GM23338 (cell line): Measurements from ENCODE around the gene FBLIM1.

Experiments
- CREB1 ChIP-seq: fragments of 250-450 bp; sonication (Bioruptor Pico); IDR thresholded peaks from 2 replicates; pipeline ENCODE4 v1.5.0; 2020; ENCODE audit warnings: low read depth, mild to moderate bottlenecking, moderate library complexity
- CTCF ChIP-seq, 2 experiments: fragments of 200-600 bp in 1 of 2; sonication (generic) in 1 of 2; conservative IDR thresholded peaks; 2 replicates each; pipeline versions ENCODE4 v1.5.1 to v1.6.1; 2016 to 2017; ENCODE audit warnings: antibody characterized with exemption in 2 of 2, low read depth in 2 of 2, mild to moderate bottlenecking in 2 of 2, moderate library complexity in 1 of 2
- EZH2 ChIP-seq: fragments of 200-600 bp; sonication (generic); IDR thresholded peaks from one replicate; pipeline ENCODE4 v1.8.0; 2017; ENCODE audit warnings: antibody characterized with exemption, mild to moderate bottlenecking, low read depth; ENCODE audit not compliant: unreplicated experiment
- EZH2phosphoT487 ChIP-seq: fragments of 200-600 bp; sonication (generic); IDR thresholded peaks from one replicate; pipeline ENCODE4 v1.8.1; 2018; ENCODE audit warnings: antibody characterized with exemption; ENCODE audit not compliant: unreplicated experiment
- JUNB ChIP-seq: IDR thresholded peaks from one replicate; pipeline ENCODE4 v1.6.1; 2016; ENCODE audit warnings: antibody characterized with exemption; ENCODE audit not compliant: unreplicated experiment
- NANOG ChIP-seq: IDR thresholded peaks from 2 replicates; pipeline ENCODE4 v1.6.1; 2016; ENCODE audit warnings: antibody characterized with exemption, borderline replicate concordance
- POLR2AphosphoS5 ChIP-seq: IDR thresholded peaks from 2 replicates; pipeline ENCODE4 v1.6.1; 2016; ENCODE audit warnings: antibody characterized with exemption, low read depth
- STAT1 ChIP-seq: IDR thresholded peaks from one replicate; pipeline ENCODE4 v1.6.1; 2016; ENCODE audit warnings: antibody characterized with exemption; ENCODE audit not compliant: unreplicated experiment
- ZNF114 ChIP-seq: fragments of 250-450 bp; sonication (Bioruptor Pico); IDR thresholded peaks from 2 replicates; pipeline ENCODE4 v1.5.0; 2020; ENCODE audit warnings: mild to moderate bottlenecking, moderate library complexity
- ZNF331 ChIP-seq: fragments of 250-450 bp; sonication (Bioruptor Pico); IDR thresholded peaks from 2 replicates; pipeline ENCODE4 v1.5.0; 2020; ENCODE audit warnings: low read depth, mild to moderate bottlenecking, moderate library complexity
- TF ChIP-seq, protein P1 (sequence below): IDR thresholded peaks from one replicate; pipeline ENCODE4 v1.6.1; 2018; ENCODE audit warnings: antibody characterized with exemption; ENCODE audit not compliant: unreplicated experiment
- TF ChIP-seq, protein P2 (sequence below): fragments of 250-450 bp; sonication (Bioruptor Pico); IDR thresholded peaks from 2 replicates; pipeline ENCODE4 v1.5.0; 2020; ENCODE audit warnings: mild to moderate bottlenecking, moderate library complexity
- TF ChIP-seq, protein P3 (sequence below): IDR thresholded peaks from 2 replicates; pipeline ENCODE4 v1.6.1; 2016; ENCODE audit warnings: antibody characterized with exemption

DNA sequence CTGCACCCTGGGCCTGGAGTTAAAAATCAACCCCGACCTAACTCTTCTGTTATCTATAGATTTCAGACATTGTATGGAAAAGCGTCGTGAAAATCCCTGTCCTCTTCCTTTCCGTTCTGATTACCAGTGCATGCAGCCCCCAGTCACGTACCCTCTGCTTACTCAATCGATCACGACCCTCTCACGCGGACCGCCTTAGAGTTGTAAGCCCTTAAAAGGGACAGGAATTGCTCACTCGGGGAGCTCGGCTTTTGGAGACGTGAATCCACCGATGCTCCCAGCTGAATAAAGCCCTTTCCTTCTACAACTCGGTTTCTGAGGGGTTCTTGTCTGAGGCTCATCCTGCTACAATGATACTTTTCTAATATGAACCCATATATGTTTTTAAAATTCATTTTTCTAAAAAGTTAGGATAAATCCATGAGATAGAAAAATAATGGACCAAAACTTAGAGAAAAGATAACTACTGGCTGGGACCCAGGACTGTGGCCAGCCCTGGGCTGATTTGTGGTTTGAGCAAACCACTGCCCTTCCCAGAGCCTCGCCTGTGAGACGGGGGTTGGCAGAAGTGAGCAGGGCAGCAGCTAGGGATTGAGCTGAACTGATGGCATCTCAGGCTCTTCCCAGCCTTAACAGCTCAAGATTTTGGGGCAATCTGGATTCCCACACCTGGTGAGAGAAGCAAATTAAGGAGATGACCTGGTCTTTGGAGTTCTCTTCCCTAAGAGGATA is 43.8 kb downstream of the FBLIM1 start:
- TF ChIP-seq CTCF (conservative IDR thresholded peaks at IDR 0.05; ENCODE audit: low read depth in 2 of 2) (no peak), EZH2 (no peak), JUNB (no peak), EZH2phosphoT487 (no peak), POLR2AphosphoS5 (no peak), ZNF114 (CRISPR knock-in tag) (no peak), CREB1 (CRISPR knock-in tag) (no peak), NANOG (no peak), STAT1 (no peak), ZNF331 (CRISPR knock-in tag) (no peak)
- TF ChIP-seq, protein P1, sequence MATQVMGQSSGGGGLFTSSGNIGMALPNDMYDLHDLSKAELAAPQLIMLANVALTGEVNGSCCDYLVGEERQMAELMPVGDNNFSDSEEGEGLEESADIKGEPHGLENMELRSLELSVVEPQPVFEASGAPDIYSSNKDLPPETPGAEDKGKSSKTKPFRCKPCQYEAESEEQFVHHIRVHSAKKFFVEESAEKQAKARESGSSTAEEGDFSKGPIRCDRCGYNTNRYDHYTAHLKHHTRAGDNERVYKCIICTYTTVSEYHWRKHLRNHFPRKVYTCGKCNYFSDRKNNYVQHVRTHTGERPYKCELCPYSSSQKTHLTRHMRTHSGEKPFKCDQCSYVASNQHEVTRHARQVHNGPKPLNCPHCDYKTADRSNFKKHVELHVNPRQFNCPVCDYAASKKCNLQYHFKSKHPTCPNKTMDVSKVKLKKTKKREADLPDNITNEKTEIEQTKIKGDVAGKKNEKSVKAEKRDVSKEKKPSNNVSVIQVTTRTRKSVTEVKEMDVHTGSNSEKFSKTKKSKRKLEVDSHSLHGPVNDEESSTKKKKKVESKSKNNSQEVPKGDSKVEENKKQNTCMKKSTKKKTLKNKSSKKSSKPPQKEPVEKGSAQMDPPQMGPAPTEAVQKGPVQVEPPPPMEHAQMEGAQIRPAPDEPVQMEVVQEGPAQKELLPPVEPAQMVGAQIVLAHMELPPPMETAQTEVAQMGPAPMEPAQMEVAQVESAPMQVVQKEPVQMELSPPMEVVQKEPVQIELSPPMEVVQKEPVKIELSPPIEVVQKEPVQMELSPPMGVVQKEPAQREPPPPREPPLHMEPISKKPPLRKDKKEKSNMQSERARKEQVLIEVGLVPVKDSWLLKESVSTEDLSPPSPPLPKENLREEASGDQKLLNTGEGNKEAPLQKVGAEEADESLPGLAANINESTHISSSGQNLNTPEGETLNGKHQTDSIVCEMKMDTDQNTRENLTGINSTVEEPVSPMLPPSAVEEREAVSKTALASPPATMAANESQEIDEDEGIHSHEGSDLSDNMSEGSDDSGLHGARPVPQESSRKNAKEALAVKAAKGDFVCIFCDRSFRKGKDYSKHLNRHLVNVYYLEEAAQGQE = no peak
- TF ChIP-seq, protein P2, sequence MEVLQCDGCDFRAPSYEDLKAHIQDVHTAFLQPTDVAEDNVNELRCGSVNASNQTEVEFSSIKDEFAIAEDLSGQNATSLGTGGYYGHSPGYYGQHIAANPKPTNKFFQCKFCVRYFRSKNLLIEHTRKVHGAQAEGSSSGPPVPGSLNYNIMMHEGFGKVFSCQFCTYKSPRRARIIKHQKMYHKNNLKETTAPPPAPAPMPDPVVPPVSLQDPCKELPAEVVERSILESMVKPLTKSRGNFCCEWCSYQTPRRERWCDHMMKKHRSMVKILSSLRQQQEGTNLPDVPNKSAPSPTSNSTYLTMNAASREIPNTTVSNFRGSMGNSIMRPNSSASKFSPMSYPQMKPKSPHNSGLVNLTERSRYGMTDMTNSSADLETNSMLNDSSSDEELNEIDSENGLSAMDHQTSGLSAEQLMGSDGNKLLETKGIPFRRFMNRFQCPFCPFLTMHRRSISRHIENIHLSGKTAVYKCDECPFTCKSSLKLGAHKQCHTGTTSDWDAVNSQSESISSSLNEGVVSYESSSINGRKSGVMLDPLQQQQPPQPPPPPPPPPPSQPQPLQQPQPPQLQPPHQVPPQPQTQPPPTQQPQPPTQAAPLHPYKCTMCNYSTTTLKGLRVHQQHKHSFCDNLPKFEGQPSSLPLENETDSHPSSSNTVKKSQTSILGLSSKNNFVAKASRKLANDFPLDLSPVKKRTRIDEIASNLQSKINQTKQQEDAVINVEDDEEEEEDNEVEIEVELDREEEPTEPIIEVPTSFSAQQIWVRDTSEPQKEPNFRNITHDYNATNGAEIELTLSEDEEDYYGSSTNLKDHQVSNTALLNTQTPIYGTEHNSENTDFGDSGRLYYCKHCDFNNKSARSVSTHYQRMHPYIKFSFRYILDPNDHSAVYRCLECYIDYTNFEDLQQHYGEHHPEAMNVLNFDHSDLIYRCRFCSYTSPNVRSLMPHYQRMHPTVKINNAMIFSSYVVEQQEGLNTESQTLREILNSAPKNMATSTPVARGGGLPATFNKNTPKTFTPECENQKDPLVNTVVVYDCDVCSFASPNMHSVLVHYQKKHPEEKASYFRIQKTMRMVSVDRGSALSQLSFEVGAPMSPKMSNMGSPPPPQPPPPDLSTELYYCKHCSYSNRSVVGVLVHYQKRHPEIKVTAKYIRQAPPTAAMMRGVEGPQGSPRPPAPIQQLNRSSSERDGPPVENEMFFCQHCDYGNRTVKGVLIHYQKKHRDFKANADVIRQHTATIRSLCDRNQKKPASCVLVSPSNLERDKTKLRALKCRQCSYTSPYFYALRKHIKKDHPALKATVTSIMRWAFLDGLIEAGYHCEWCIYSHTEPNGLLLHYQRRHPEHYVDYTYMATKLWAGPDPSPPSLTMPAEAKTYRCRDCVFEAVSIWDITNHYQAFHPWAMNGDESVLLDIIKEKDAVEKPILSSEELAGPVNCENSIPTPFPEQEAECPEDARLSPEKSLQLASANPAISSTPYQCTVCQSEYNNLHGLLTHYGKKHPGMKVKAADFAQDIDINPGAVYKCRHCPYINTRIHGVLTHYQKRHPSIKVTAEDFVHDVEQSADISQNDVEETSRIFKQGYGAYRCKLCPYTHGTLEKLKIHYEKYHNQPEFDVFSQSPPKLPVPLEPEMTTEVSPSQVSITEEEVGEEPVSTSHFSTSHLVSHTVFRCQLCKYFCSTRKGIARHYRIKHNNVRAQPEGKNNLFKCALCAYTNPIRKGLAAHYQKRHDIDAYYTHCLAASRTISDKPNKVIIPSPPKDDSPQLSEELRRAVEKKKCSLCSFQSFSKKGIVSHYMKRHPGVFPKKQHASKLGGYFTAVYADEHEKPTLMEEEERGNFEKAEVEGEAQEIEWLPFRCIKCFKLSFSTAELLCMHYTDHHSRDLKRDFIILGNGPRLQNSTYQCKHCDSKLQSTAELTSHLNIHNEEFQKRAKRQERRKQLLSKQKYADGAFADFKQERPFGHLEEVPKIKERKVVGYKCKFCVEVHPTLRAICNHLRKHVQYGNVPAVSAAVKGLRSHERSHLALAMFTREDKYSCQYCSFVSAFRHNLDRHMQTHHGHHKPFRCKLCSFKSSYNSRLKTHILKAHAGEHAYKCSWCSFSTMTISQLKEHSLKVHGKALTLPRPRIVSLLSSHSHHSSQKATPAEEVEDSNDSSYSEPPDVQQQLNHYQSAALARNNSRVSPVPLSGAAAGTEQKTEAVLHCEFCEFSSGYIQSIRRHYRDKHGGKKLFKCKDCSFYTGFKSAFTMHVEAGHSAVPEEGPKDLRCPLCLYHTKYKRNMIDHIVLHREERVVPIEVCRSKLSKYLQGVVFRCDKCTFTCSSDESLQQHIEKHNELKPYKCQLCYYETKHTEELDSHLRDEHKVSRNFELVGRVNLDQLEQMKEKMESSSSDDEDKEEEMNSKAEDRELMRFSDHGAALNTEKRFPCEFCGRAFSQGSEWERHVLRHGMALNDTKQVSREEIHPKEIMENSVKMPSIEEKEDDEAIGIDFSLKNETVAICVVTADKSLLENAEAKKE = no peak
- TF ChIP-seq, protein P3, sequence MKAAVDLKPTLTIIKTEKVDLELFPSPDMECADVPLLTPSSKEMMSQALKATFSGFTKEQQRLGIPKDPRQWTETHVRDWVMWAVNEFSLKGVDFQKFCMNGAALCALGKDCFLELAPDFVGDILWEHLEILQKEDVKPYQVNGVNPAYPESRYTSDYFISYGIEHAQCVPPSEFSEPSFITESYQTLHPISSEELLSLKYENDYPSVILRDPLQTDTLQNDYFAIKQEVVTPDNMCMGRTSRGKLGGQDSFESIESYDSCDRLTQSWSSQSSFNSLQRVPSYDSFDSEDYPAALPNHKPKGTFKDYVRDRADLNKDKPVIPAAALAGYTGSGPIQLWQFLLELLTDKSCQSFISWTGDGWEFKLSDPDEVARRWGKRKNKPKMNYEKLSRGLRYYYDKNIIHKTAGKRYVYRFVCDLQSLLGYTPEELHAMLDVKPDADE = no peak
